ENCODE measurements around the gene COX17. TPM values are rescaled to one million over a fixed set of nuclear protein-coding genes. Genes with fewer than 3 reads are reported as not detected.

COX17 gene
- total RNA-seq, 2 donors from 2014 or later = 54.1 to 73.7 TPM

DNA sequence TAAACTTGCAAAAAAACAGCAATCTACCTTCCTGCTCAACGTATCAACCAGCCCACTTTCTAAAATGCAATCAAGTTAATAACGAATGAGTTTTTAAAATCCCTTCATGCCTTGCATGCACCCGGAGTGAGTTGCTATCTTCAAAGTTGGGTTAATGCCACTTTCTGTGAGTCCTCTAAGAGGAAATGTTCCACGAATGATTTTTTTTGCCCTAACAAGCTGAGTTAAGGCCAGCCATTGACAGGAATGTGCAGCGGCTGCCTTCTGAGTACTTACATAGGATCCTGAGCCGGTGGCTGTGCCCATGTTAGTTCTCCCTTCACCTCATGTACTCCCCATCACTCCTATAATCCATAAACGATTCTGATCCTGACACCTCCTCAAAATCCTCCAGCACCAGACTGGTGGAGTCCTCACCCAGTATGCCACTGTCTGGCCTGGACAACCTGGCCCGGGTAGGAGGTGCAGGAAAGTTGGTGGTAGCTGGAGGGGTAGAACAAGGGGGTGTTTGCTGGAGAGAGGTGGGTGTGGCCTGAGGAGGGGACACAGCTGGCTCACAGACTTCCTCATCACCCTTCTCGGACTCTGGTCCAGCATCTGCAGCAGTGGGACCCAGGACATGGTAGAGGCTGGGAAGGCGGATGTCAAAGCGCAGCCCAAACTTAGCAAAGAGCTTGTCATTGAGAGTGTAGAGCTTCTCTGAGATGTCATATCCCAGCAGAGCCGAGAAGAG lies 29.2 kb downstream of the COX17 start:
- DNase-seq = no peak
- Histone ChIP-seq H3K9ac (ENCODE audit: extremely low read depth, low read length, poor library complexity, severe bottlenecking) (no peak overlapping the region), H3K4me1 (ENCODE audit: control insufficient read depth, insufficient read depth, low read length) (no peaks in the 10 kb centered on the region), H3K27ac (ENCODE audit: low read depth, low read length) (no peak overlapping the region), H3K9me3 (ENCODE audit: control insufficient read depth, low read length) (no peaks in the 10 kb centered on the region), H3K4me3 (ENCODE audit: low read length) (no peak overlapping the region), H3K36me3 (ENCODE audit: control insufficient read depth, insufficient read depth, low read length) (no peaks in the 10 kb centered on the region), H3K27me3 (ENCODE audit: control insufficient read depth, insufficient read depth, low read length, poor library complexity, severe bottlenecking) (no peaks in the 10 kb centered on the region)
- no peak overlapping the region for H3K27ac Mint-ChIP-seq
- peaks cover 8% of the 10 kb centered on the region for H3K4me1 Mint-ChIP-seq
- no peaks in the 10 kb centered on the region for H3K9me3 Mint-ChIP-seq
- H3K27me3 Mint-ChIP-seq (ENCODE audit: insufficient read depth) = no peaks in the 10 kb centered on the region
- H3K4me3 Mint-ChIP-seq = no peak overlapping the region
- 89 to 96% methylated on average over 9 to 12 of the region's 12 CpGs for WGBS, 2 experiments (ENCODE audit: insufficient coverage in 1 of 2, insufficient read length in 1 of 2)
- TF ChIP-seq CTCF (conservative IDR thresholded peaks at IDR 0.05) = no peak
- H3K36me3 Mint-ChIP-seq (ENCODE audit: low read depth) = no peaks in the 10 kb centered on the region

- TF ChIP-seq CTCF (conservative IDR thresholded peaks at IDR 0.05) = no peak
- Mint-ChIP-seq H3K4me1 (peaks cover 8% of the 10 kb centered on the region), H3K9me3 (no peaks in the 10 kb centered on the region), H3K27ac (no peak overlapping the region), H3K27me3 (ENCODE audit: insufficient read depth) (no peaks in the 10 kb centered on the region), H3K36me3 (ENCODE audit: low read depth) (no peaks in the 10 kb centered on the region), H3K4me3 (no peak overlapping the region)
- H3K9ac ChIP-seq (ENCODE audit: extremely low read depth, low read length, poor library complexity, severe bottlenecking) = no peak overlapping the region
- H3K9me3 ChIP-seq (ENCODE audit: control insufficient read depth, low read length) = no peaks in the 10 kb centered on the region
- DNase-seq = no peak
- WGBS, 2 experiments (ENCODE audit: insufficient coverage in 1 of 2, insufficient read length in 1 of 2) = 95 to 98% methylated on average over 2 of the region's 2 CpGs
- no peaks in the 10 kb centered on the region for H3K27me3 ChIP-seq (ENCODE audit: control insufficient read depth, insufficient read depth, low read length, poor library complexity, severe bottlenecking)
- no peak overlapping the region for H3K27ac ChIP-seq (ENCODE audit: low read depth, low read length)
- H3K4me1 ChIP-seq (ENCODE audit: control insufficient read depth, insufficient read depth, low read length) = no peaks in the 10 kb centered on the region
- no peaks in the 10 kb centered on the region for H3K36me3 ChIP-seq (ENCODE audit: control insufficient read depth, insufficient read depth, low read length)
- no peak overlapping the region for H3K4me3 ChIP-seq (ENCODE audit: low read length)
These were observed 30.0 kb downstream of the COX17 start for GRCh38 chr3:119647171-119647570.

GRCh38 chr3:119645813-119646212 lies 31.4 kb downstream of the COX17 start:
- no peaks in the 10 kb centered on the region for H3K4me1 ChIP-seq (ENCODE audit: control insufficient read depth, insufficient read depth, low read length)
- H3K36me3 Mint-ChIP-seq (ENCODE audit: low read depth) = no peaks in the 10 kb centered on the region
- no peaks in the 10 kb centered on the region for H3K36me3 ChIP-seq (ENCODE audit: control insufficient read depth, insufficient read depth, low read length)
- H3K27ac Mint-ChIP-seq = no peak overlapping the region
- H3K4me1 Mint-ChIP-seq = peaks cover 8% of the 10 kb centered on the region
- no peak for TF ChIP-seq CTCF (conservative IDR thresholded peaks at IDR 0.05)
- DNase-seq = no peak
- H3K27ac ChIP-seq (ENCODE audit: low read depth, low read length) = no peak overlapping the region
- no peaks in the 10 kb centered on the region for H3K27me3 Mint-ChIP-seq (ENCODE audit: insufficient read depth)
- WGBS, 2 experiments (ENCODE audit: insufficient coverage in 1 of 2, insufficient read length in 1 of 2) = 78 to 100% methylated on average over 1 of the region's 1 CpG
- H3K9me3 ChIP-seq (ENCODE audit: control insufficient read depth, low read length) = no peaks in the 10 kb centered on the region
- no peaks in the 10 kb centered on the region for H3K27me3 ChIP-seq (ENCODE audit: control insufficient read depth, insufficient read depth, low read length, poor library complexity, severe bottlenecking)
- no peak overlapping the region for H3K9ac ChIP-seq (ENCODE audit: extremely low read depth, low read length, poor library complexity, severe bottlenecking)
- no peaks in the 10 kb centered on the region for H3K9me3 Mint-ChIP-seq
- no peak overlapping the region for H3K4me3 Mint-ChIP-seq
- H3K4me3 ChIP-seq (ENCODE audit: low read length) = no peak overlapping the region

All from endodermal cell (in vitro differentiated cells).